ENCODE data around the gene ZBTB5. TPM values are rescaled to one million over a fixed set of nuclear protein-coding genes. Genes with fewer than 3 reads are reported as not detected.
A peak's percentile ranks its signal among the peaks of the same experiment; 100 is the strongest.

ZBTB5 gene
- total RNA-seq, 1 experiment from 2014 or later = 30.6 TPM

DNA sequence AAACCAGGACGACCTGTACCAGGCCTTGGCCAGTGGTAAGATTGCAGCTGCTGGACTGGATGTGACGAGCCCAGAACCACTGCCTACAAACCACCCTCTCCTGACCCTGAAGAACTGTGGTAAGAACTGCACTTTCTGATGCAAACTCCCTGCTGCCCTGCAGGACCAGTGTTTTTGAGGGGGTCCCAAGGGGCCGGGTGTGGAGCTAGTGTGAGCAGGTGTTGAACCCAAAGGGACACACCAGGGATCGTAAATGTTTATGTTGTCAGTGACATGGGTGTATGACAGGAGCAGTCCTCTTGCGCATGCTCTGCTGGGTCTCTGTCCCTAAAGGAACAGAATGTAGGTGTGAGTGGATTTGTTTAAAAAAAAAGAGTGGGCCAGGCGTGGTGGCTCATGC lies 33.2 kb downstream of the ZBTB5 start:
- no peak for ATAC-seq
- CTCF ChIA-PET = no interaction called here
- no peaks in the 10 kb centered on the region for H3K9me3 ChIP-seq (ENCODE audit: control insufficient read depth, insufficient read depth, low read depth, low read length)
- H3K4me3 ChIP-seq (ENCODE audit: low read depth in 2 of 2, low read length in 2 of 2) = no peak overlapping the region
- H3K27ac ChIP-seq (ENCODE audit: low read length) = no peak overlapping the region
- POLR2A ChIA-PET = interaction anchor here (0.6 kb wide), 1 partner anchor 38 kb away, joined by 5 read pairs; no protein-coding TSS in a partner anchor
- no TSS peak for BruUV-seq (replicated peaks)
- no peak for DNase-seq (ENCODE audit: low read depth, low spot score)
- in situ Hi-C loops (cut with HindIII; ENCODE audit: low pct_unique_long_range_greater_than_20kb, low sequenced_read_pairs) (no loop called here), intact Hi-C loops (cut with micrococcal nuclease; ENCODE audit: unreplicated experiment) (no loop called here)
- TF ChIP-seq TCF7L2 (IDR thresholded peaks at IDR 0.05; ENCODE audit: low read depth, low read length) = no peak
- no peaks in the 10 kb centered on the region for H3K27me3 ChIP-seq (ENCODE audit: control insufficient read depth, insufficient read depth, low read length)
- H3K4me1 ChIP-seq (ENCODE audit: control insufficient read depth, insufficient read depth, low read length) = peaks cover 19% of the 10 kb centered on the region
- peaks cover 16% of the 10 kb centered on the region for H3K36me3 ChIP-seq (ENCODE audit: control insufficient read depth, insufficient read depth, low read length)

DNA sequence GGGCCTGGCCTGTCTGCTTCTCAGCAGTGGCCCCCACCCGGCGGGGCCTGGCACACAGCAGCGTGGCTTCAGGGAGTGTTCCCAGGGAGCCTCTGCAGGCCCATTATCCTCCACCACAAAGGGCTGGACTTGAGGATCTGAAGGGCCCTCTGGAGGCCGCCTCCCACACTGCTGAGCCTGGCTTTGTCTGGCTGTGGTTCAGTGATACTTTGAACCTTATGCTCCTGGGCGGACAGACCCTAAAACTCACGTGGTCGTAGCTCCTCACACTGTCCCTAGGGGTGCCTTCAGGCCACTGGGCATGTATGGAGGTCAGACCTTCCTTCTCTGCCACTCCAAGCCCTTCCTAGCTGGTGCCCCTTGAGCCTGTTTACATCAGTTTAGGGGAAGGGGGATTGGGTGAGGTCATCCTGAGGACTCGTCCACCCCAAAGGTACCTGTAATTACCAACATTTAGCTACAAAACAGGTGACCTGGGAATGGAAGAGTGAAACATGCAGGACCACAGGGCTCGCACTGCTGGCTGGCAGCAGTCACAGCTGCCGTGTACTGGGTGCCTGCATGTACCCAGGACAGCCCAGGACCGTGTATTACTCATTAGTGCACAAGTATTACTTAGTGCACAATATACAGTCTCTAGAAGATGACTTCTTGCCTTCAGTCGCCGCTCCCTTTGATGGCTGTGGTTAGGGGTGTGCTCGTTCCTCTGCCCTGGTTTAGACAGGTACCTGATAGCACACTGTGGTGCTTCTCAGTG lies 34.2 kb downstream of the ZBTB5 start:
- intact Hi-C loops (cut with micrococcal nuclease; ENCODE audit: unreplicated experiment) (no loop called here), in situ Hi-C loops (cut with HindIII; ENCODE audit: low pct_unique_long_range_greater_than_20kb, low sequenced_read_pairs) (no loop called here)
- POLR2A ChIA-PET = no interaction called here
- TF ChIP-seq SIN3A (IDR thresholded peaks at IDR 0.05; ENCODE audit: borderline replicate concordance, insufficient read depth, low read depth, low read length) = no peak
- no peak for TF ChIP-seq TCF7L2 (IDR thresholded peaks at IDR 0.05; ENCODE audit: low read depth, low read length)
- no peak for TF ChIP-seq POLR2AphosphoS5 (IDR thresholded peaks at IDR 0.05; ENCODE audit: low read depth, low read length)
- TF ChIP-seq, protein P1, sequence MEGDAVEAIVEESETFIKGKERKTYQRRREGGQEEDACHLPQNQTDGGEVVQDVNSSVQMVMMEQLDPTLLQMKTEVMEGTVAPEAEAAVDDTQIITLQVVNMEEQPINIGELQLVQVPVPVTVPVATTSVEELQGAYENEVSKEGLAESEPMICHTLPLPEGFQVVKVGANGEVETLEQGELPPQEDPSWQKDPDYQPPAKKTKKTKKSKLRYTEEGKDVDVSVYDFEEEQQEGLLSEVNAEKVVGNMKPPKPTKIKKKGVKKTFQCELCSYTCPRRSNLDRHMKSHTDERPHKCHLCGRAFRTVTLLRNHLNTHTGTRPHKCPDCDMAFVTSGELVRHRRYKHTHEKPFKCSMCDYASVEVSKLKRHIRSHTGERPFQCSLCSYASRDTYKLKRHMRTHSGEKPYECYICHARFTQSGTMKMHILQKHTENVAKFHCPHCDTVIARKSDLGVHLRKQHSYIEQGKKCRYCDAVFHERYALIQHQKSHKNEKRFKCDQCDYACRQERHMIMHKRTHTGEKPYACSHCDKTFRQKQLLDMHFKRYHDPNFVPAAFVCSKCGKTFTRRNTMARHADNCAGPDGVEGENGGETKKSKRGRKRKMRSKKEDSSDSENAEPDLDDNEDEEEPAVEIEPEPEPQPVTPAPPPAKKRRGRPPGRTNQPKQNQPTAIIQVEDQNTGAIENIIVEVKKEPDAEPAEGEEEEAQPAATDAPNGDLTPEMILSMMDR (IDR thresholded peaks at IDR 0.05) = no peak
- TF ChIP-seq, protein P2, sequence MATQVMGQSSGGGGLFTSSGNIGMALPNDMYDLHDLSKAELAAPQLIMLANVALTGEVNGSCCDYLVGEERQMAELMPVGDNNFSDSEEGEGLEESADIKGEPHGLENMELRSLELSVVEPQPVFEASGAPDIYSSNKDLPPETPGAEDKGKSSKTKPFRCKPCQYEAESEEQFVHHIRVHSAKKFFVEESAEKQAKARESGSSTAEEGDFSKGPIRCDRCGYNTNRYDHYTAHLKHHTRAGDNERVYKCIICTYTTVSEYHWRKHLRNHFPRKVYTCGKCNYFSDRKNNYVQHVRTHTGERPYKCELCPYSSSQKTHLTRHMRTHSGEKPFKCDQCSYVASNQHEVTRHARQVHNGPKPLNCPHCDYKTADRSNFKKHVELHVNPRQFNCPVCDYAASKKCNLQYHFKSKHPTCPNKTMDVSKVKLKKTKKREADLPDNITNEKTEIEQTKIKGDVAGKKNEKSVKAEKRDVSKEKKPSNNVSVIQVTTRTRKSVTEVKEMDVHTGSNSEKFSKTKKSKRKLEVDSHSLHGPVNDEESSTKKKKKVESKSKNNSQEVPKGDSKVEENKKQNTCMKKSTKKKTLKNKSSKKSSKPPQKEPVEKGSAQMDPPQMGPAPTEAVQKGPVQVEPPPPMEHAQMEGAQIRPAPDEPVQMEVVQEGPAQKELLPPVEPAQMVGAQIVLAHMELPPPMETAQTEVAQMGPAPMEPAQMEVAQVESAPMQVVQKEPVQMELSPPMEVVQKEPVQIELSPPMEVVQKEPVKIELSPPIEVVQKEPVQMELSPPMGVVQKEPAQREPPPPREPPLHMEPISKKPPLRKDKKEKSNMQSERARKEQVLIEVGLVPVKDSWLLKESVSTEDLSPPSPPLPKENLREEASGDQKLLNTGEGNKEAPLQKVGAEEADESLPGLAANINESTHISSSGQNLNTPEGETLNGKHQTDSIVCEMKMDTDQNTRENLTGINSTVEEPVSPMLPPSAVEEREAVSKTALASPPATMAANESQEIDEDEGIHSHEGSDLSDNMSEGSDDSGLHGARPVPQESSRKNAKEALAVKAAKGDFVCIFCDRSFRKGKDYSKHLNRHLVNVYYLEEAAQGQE (IDR thresholded peaks at IDR 0.05; ENCODE audit: insufficient read depth in 1 of 2, low read depth in 2 of 2, low read length in 1 of 2) = no peak
- H3K4me3 ChIP-seq (ENCODE audit: low read depth in 2 of 2, low read length in 2 of 2) = no peak overlapping the region
- no peaks in the 10 kb centered on the region for H3K27me3 ChIP-seq (ENCODE audit: control insufficient read depth, insufficient read depth, low read length)
- no TSS peak for BruUV-seq (replicated peaks)
- H3K4me1 ChIP-seq (ENCODE audit: control insufficient read depth, insufficient read depth, low read length) = peaks cover 19% of the 10 kb centered on the region
- peak overlapping the region; percentile 17; the same call in 1 of the 2 replicates for H3K27ac ChIP-seq (ENCODE audit: low read length)
- no peaks in the 10 kb centered on the region for H3K9me3 ChIP-seq (ENCODE audit: control insufficient read depth, insufficient read depth, low read depth, low read length)
- CTCF ChIA-PET = interaction anchor here (0.6 kb wide), 1 partner anchor 133 kb away, joined by 3 read pairs; no protein-coding TSS in a partner anchor
- ATAC-seq (peak; percentile 67), DNase-seq (ENCODE audit: low read depth, low spot score) (no peak)
- H3K36me3 ChIP-seq (ENCODE audit: control insufficient read depth, insufficient read depth, low read length) = peaks cover 19% of the 10 kb centered on the region
